T47D (cell line): Measurements from ENCODE around the gene NME4.
A peak's percentile ranks its signal among the peaks of the same experiment; 100 is the strongest.
"Not testable (repeated sequence)": the region's sequence is repeated elsewhere in the genome, so short reads cannot be mapped to it uniquely, and the experiment has no call there.

ENCODE experiments used
- DNase-seq, 2 experiments: peaks; one replicate each; pipeline versions ENCODE4 v3.0.0 to v3.0.0-alpha.2; 2011 to 2012; ENCODE audit warnings: low read depth in 1 of 2, low spot score in 1 of 2
- JUND ChIP-seq: IDR thresholded peaks from 2 replicates; pipeline ENCODE4 v1.6.1; 2012; ENCODE audit warnings: low read depth
- in situ Hi-C: cut with HindIII; loops from 2 replicates; pipeline ENCODE4 v1.10.0; 2016; ENCODE audit warnings: low sequenced_read_pairs, low pct_unique_long_range_greater_than_20kb

Gene NME4

GRCh38 chr16:375212-375611, 21.8 kb upstream of the NME4 start:
- in situ Hi-C loops: no loop called here
- no peak for TF ChIP-seq JUND
- DNase-seq: no peak

GRCh38 chr16:375927-376816, 20.8 kb upstream of the NME4 start:
- in situ Hi-C loops: no loop called here
- no peak for DNase-seq
- no peak for TF ChIP-seq JUND

DNA sequence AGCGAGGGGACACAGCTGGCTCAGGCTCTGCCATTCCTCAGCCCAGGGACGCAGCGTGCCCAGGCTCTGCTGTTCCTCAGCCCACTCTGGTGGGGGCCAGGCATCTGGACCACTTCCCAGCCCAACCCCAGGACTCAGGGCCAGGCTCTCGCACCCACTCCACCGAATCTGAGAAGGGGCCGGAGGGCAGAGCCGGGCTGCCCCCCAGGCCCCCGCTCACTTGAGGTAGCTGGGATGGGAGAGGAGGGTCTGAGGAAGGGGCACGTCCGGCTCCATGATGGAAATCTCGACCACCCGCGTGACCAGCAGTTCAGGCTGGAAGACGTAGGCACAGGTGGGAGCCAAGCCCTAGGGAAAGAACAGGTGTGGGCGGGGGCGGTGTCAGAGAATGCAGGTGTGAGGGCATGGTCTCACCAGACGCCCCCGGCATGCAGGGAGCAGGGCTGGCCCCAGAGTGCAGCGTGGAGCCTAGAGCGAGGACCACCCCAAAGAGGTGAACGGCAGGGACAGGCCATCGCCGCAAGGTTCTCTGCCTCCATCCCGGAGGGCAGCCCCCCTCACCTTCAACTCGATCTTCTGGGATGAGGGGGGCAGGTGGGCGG, 20.1 kb upstream of the NME4 start:
- no peak for TF ChIP-seq JUND
- in situ Hi-C loops: no loop called here
- no peak for DNase-seq

DNA sequence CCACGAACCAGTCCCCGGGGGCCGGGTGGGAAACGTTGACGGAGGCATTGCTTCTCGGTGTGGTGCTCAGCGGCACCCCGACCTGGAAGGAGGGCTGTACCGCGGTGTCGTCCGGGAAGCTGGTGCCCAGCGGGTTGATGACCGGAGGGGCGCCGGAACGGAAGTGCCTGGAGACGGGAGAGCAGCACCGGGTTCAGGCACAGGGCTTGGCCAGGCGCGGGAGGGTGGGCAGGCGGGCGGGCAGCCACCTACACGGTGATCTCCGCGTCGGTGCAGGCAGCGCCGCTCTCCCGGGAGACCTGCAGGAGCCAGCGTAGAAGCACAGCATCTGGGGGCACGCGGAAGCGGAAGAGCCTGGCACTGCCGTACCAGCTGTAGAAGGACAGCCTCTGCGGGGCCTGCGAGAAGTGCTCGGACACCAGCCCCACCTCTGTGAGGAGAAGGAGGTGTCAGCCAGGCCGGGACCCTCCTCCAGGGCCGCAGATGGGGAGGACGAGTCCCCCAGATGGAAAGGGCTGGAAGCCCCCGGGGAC, 19.5 kb upstream of the NME4 start:
- DNase-seq: no peak
- in situ Hi-C loops: no loop called here
- no peak for TF ChIP-seq JUND

- DNase-seq, in situ Hi-C loops: not testable (repeated sequence)
Observed at GRCh38 chr16:378113-378820, 18.7 kb upstream of the NME4 start.

- no peak for TF ChIP-seq JUND
- in situ Hi-C loops: no loop called here
- DNase-seq: no peak
Observed at GRCh38 chr16:378821-379182, 18.2 kb upstream of the NME4 start.

DNA sequence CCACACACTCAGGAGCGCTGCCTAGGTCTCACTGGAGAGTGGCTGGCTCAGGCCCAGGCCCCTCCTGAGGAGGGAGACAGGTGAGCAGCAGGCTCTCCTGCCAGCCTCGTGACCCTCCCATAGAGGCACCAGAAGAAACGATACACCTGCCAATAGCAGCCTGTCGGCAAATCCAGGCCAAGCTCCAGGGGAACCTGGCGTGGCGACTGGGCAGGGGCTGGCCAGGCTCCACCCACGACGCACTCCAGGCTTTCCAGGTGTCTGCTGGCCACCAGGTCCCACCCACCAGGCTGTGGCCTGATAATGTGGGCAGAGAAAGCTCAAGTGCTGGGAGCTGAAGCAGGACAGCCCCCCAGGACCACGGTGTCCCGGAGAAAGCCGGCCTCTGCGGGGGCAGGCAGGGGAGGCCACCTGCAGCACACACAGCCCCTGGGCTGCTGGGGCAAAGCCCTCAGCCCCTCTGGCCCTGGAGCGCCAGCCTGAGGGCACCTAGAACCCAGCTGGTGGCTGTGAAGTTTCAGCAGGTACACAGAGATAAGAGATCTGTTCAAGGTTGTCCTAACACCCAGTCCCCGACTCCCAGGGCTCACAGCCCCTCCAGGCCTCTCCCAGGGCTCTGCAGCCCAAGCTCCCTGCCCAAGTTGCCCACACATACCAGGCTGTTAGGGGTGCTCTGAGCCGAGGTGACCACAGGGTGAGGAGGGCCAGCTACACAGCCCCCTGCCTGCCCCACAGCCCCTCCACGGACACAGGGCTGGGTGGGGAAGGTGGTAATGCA, 17.6 kb upstream of the NME4 start:
- in situ Hi-C loops: no loop called here
- DNase-seq: peak in 1 of 2 experiments; percentile 85
- TF ChIP-seq JUND: no peak

GRCh38 chr16:379961-380761, 16.8 kb upstream of the NME4 start:
- in situ Hi-C loops: no loop called here
- no peak for DNase-seq
- TF ChIP-seq JUND: no peak

GRCh38 chr16:380762-381011, 16.3 kb upstream of the NME4 start:
- DNase-seq: no peak
- TF ChIP-seq JUND: no peak
- in situ Hi-C loops: no loop called here

DNA sequence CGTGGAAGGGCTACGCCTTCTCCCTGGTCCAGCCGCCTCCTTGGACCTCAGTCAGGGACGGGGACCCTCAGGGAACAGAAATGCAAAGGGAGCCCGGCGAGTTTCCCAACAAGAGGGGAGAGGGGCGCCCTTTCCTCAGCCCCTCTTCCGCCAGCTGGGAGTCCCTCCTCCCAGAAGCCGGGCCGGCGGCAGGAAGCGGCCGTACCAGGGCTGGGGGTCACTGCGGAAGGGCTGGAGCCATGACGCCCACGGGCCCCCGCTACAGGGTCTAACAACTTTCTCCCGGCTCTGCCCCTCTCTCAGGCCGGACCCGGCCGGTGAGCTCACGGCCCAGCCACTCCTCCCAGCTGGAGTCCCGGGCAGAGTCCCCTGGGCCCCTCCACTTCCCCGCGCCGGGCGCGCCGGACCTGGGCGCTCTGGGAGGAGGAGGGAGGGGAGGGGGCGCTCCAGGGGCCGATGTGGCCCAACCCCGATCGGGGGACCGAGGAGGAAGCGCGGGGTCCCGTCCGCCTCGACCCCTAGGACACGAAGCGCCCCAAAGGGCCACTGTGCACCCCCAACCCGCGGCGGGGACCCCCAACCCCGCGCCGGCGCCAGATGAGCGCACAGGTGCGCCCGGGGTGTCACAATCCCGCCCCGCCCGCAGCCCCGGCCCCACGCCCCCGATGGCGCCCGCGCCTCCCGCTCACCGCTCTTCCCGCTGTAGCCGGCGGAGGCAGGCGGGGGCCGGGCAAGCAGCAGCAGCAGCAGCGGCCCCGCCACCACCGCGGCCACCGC, 15.8 kb upstream of the NME4 start:
- in situ Hi-C loops: no loop called here
- DNase-seq: no peak
- TF ChIP-seq JUND: no peak
